Spleen (tissue), 11 donors: ENCODE data around the gene GABBR2. TPM values are rescaled to one million over a fixed set of nuclear protein-coding genes. Genes with fewer than 3 reads are reported as not detected.

Experiments used
- DNase-seq: peaks from one replicate; pipeline ENCODE4 v3.0.0-alpha.2; 2020
- H3K27ac ChIP-seq, 8 donors: fragments of 200-600 bp; sonication (generic) in 7 of 8; 1 replicate in 4 of 8; 2 replicates in 4 of 8; pipeline versions ENCODE4 v1.5.0 to v1.8.0; 2016 to 2021; ENCODE audit warnings: inconsistent platforms in 4 of 8, mild to moderate bottlenecking in 4 of 8, moderate library complexity in 1 of 8
- H3K27me3 ChIP-seq, 7 donors: fragments of 200-600 bp; sonication (generic) in 6 of 7; replicated peaks in 1 of 7; 1 replicate in 4 of 7; 2 replicates in 3 of 7; pipeline versions ENCODE4 v1.5.0 to v1.8.0; 2016 to 2021; ENCODE audit warnings: inconsistent platforms in 3 of 7, mild to moderate bottlenecking in 1 of 7
- H3K36me3 ChIP-seq, 6 donors: fragments of 200-600 bp; sonication (generic) in 5 of 6; 1 replicate in 4 of 6; 2 replicates in 2 of 6; pipeline versions ENCODE4 v1.5.0 to v1.8.0; 2016 to 2021; ENCODE audit warnings: inconsistent platforms in 2 of 6
- H3K4me1 ChIP-seq, 6 donors: fragments of 200-600 bp; sonication (generic) in 5 of 6; 1 replicate in 3 of 6; 2 replicates in 3 of 6; pipeline versions ENCODE4 v1.5.0 to v1.8.0; 2016 to 2021; ENCODE audit warnings: inconsistent platforms in 3 of 6
- H3K4me3 ChIP-seq, 8 donors: fragments of 200-600 bp; sonication (generic) in 7 of 8; 1 replicate in 4 of 8; 2 replicates in 4 of 8; pipeline versions ENCODE4 v1.5.0 to v1.8.0; 2016 to 2021; ENCODE audit warnings: inconsistent platforms in 4 of 8, mild to moderate bottlenecking in 4 of 8, moderate library complexity in 2 of 8
- H3K9me3 ChIP-seq, 8 donors: fragments of 200-600 bp; sonication (generic) in 7 of 8; 1 replicate in 4 of 8; 2 replicates in 4 of 8; pipeline versions ENCODE4 v1.5.0 to v1.8.0; 2016 to 2021; ENCODE audit warnings: inconsistent platforms in 4 of 8
- CTCF ChIP-seq, 11 experiments: fragments of 200-600 bp in 7 of 11; fragments of 450-650 bp in 4 of 11; sonication (generic) in 4 of 11; IDR thresholded peaks in 8 of 11; conservative IDR thresholded peaks in 3 of 11; 1 replicate in 7 of 11; 2 replicates in 4 of 11; pipeline versions ENCODE4 v1.4.0 to v1.8.0; 2016 to 2021; ENCODE audit warnings: antibody characterized with exemption in 11 of 11, inconsistent platforms in 4 of 11, mild to moderate bottlenecking in 1 of 11
- POLR2A ChIP-seq, 3 donors: fragments of 450-650 bp; IDR thresholded peaks; one replicate each; pipeline ENCODE4 v1.5.1; 2017; ENCODE audit warnings: antibody characterized with exemption in 3 of 3, mild to moderate bottlenecking in 1 of 3
- POLR2AphosphoS5 ChIP-seq, 3 donors: sonication (generic); formaldehyde crosslinking; IDR thresholded peaks; one replicate each; pipeline ENCODE4 v1.5.1; 2017; ENCODE audit warnings: antibody characterized with exemption in 3 of 3
- WGBS, 5 donors: extraction: QIAGEN DNeasy Blood & Tissue Kit in 3 of 5; methylation state at CpG; one replicate each; pipeline versions ENCODE4 v1.1.5 to v1.1.7; 2013 to 2018; 5-methylcytosine and 5-hydroxymethylcytosine counted together
- intact Hi-C: fragments of 100-400 bp; cut with DNase I; formaldehyde crosslinking; loops from one replicate; pipeline ENCODE4 v1.15.0; 2023; ENCODE audit warnings: low total_unique reads
- polyA plus RNA-seq, 3 donors: library from polyadenylated mRNA; stranded (reverse); fragments of 200-250 nt; gene quantifications; one replicate each; pipeline ENCODE4 v1.2.1, GENCODE V29; 2013
- total RNA-seq, 7 donors: library from RNA; depleted of rRNA in 3 of 7; stranded (reverse); fragments of >200 nt in 3 of 7; fragmentation: NEBNext Ultra II Directional in 4 of 7; extraction: Animal tissue kit (Norgen Biotek cat#: 25700) in 4 of 7; gene quantifications; one replicate each; pipeline versions ENCODE4 v1.1.0 to v1.2.1, GENCODE V29; 2016 to 2021
- donor health status: healthy with polysubstance abuse.
- donor health status: DM: no; HTN: no; CAD: no; lungs with moderate emphysema.
- donor health status: DM: no; HTN: no; CAD: no.
- donor health status: Bipolar disorder and iron deficiency.
- donor health status: healthy.
- donor health status: DM: no; HTN: no; CAD: no.
- donor health status: DM: yes; HTN: yes; CAD: no.

Gene GABBR2
- total and polyA plus RNA-seq, 10 donors, result 0.03 to 0.32 (median 0.07) TPM; not detected in 7

- Histone ChIP-seq H3K4me3 (no peak overlapping the region), H3K36me3 (no peaks in the 10 kb centered on the region), H3K4me1 (peaks cover 0 to 15% (median 9%) of the 10 kb centered on the region in 6 donors), H3K27me3 (peaks cover 0 to 7% (median 0%) of the 10 kb centered on the region in 7 donors), H3K27ac (no peak overlapping the region), H3K9me3 (no peaks in the 10 kb centered on the region)
- WGBS, 5 donors, result 89 to 94% (median 94%) methylated on average over 10 of the region's 10 CpGs
- DNase-seq, result no peak
- TF ChIP-seq POLR2AphosphoS5 (IDR thresholded peaks at IDR 0.05) (no peak), POLR2A (IDR thresholded peaks at IDR 0.05) (no peak), CTCF (IDR thresholded peaks at IDR 0.05 in 8 of 11, conservative IDR thresholded peaks at IDR 0.05 in 3 of 11) (no peak)
- intact Hi-C loops, result no loop called here
Observed at GRCh38 chr9:98412101-98412842, 296.5 kb downstream of the GABBR2 start.

- Histone ChIP-seq H3K36me3 (no peaks in the 10 kb centered on the region), H3K9me3 (no peaks in the 10 kb centered on the region), H3K4me3 (no peak overlapping the region), H3K4me1 (peaks cover 0 to 15% (median 9%) of the 10 kb centered on the region in 6 donors), H3K27me3 (no peaks in the 10 kb centered on the region), H3K27ac (no peak overlapping the region)
- intact Hi-C loops, result no loop called here
- WGBS, 5 donors, result 27 to 37% (median 29%) methylated on average over 8 of the region's 8 CpGs
- TF ChIP-seq POLR2AphosphoS5 (IDR thresholded peaks at IDR 0.05), result no peak
- peak in 2 of 11 experiments; percentile 22 to 25 for TF ChIP-seq CTCF (IDR thresholded peaks at IDR 0.05 in 8 of 11, conservative IDR thresholded peaks at IDR 0.05 in 3 of 11)
- DNase-seq, result no peak
Observed at GRCh38 chr9:98410185-98410697, 298.5 kb downstream of the GABBR2 start.

GRCh38 chr9:98409719-98410118, 299.0 kb downstream of the GABBR2 start:
- H3K4me1 ChIP-seq, result peaks cover 0 to 15% (median 9%) of the 10 kb centered on the region in 6 donors
- no peak overlapping the region for H3K4me3 ChIP-seq
- no peak for TF ChIP-seq POLR2A (IDR thresholded peaks at IDR 0.05)
- TF ChIP-seq CTCF (IDR thresholded peaks at IDR 0.05 in 8 of 11, conservative IDR thresholded peaks at IDR 0.05 in 3 of 11), result no peak
- TF ChIP-seq POLR2AphosphoS5 (IDR thresholded peaks at IDR 0.05), result no peak
- H3K36me3 ChIP-seq, result no peaks in the 10 kb centered on the region
- WGBS, 5 donors, result 37 to 50% (median 42%) methylated on average over 6 of the region's 6 CpGs
- no peaks in the 10 kb centered on the region for H3K27me3 ChIP-seq
- no peak for DNase-seq
- no peaks in the 10 kb centered on the region for H3K9me3 ChIP-seq
- intact Hi-C loops, result no loop called here
- H3K27ac ChIP-seq, result no peak overlapping the region

GRCh38 chr9:98406469-98406868, 302.3 kb downstream of the GABBR2 start:
- intact Hi-C loops, result no loop called here
- Histone ChIP-seq H3K36me3 (no peaks in the 10 kb centered on the region), H3K27me3 (no peaks in the 10 kb centered on the region), H3K9me3 (no peaks in the 10 kb centered on the region), H3K4me3 (no peak overlapping the region), H3K27ac (no peak overlapping the region), H3K4me1 (peaks cover 0 to 15% (median 9%) of the 10 kb centered on the region in 6 donors)
- WGBS, 5 donors, result 69 to 89% (median 83%) methylated on average over 6 of the region's 6 CpGs
- TF ChIP-seq POLR2AphosphoS5 (IDR thresholded peaks at IDR 0.05) (no peak), CTCF (IDR thresholded peaks at IDR 0.05 in 8 of 11, conservative IDR thresholded peaks at IDR 0.05 in 3 of 11) (no peak), POLR2A (IDR thresholded peaks at IDR 0.05) (no peak)
- no peak for DNase-seq
